CD4-positive, CD25-positive, alpha-beta regulatory T cell (primary cell): Measurements from ENCODE around the gene FAAP20. TPM values are rescaled to one million over a fixed set of nuclear protein-coding genes. Genes with fewer than 3 reads are reported as not detected.

ENCODE experiments used
- ATAC-seq, 2 donors: fragments of 150-1000 bp; cut with Tn5 transposase; one replicate each; pipeline ENCODE4 v1.10.0; 2021; ENCODE audit warnings: low read depth in 2 of 2, moderate number of reproducible peaks in 2 of 2, moderate library complexity in 1 of 2
- DNase-seq, 3 donors: peaks; one replicate each; pipeline versions ENCODE4 v3.0.0 to v3.0.0-alpha.2; 2012 to 2022; ENCODE audit warnings: mixed read lengths in 1 of 3
- H3K27ac ChIP-seq: one replicate; pipeline ENCODE4 v1.7.0; 2013; ENCODE audit warnings: mild to moderate bottlenecking, low read length; ENCODE audit not compliant: insufficient read depth, poor library complexity, severe bottlenecking
- H3K27me3 ChIP-seq: one replicate; pipeline ENCODE4 v1.7.0; 2013; ENCODE audit warnings: low read length; ENCODE audit not compliant: control insufficient read depth, insufficient read depth
- H3K36me3 ChIP-seq: one replicate; pipeline ENCODE4 v1.7.0; 2013; ENCODE audit warnings: mild to moderate bottlenecking, low read length, moderate library complexity; ENCODE audit not compliant: control insufficient read depth, insufficient read depth
- H3K4me1 ChIP-seq: 2 replicates; pipeline ENCODE4 v1.7.0; 2013; ENCODE audit warnings: mild to moderate bottlenecking, low read length; ENCODE audit not compliant: insufficient read depth, control insufficient read depth, poor library complexity, severe bottlenecking
- H3K4me3 ChIP-seq: one replicate; pipeline ENCODE4 v1.7.0; 2013; ENCODE audit warnings: low read depth, mild to moderate bottlenecking, low read length, moderate library complexity
- H3K9me3 ChIP-seq, 2 experiments: 1 replicate in 1 of 2; 2 replicates in 1 of 2; pipeline ENCODE4 v1.7.0; 2013; ENCODE audit warnings: low read length in 2 of 2, mild to moderate bottlenecking in 1 of 2, moderate library complexity in 1 of 2; ENCODE audit not compliant: control insufficient read depth in 2 of 2
- H3K27ac Mint-ChIP-seq, 3 donors: one replicate each; pipeline ENCODE4 v1.8.0; 2020 to 2022; ENCODE audit warnings: mild to moderate bottlenecking in 3 of 3, mixed read lengths in 3 of 3, moderate library complexity in 2 of 3
- H3K27me3 Mint-ChIP-seq: one replicate; pipeline ENCODE4 v1.8.0; 2022; ENCODE audit warnings: mild to moderate bottlenecking, mixed read lengths
- H3K36me3 Mint-ChIP-seq: one replicate; pipeline ENCODE4 v1.8.0; 2020; ENCODE audit warnings: mixed read lengths
- H3K4me1 Mint-ChIP-seq, 4 donors: one replicate each; pipeline ENCODE4 v1.8.0; 2020 to 2022; ENCODE audit warnings: mixed read lengths in 4 of 4, mild to moderate bottlenecking in 1 of 4
- H3K4me3 Mint-ChIP-seq, 4 donors: one replicate each; pipeline ENCODE4 v1.8.0; 2020 to 2022; ENCODE audit warnings: mild to moderate bottlenecking in 4 of 4, mixed read lengths in 4 of 4, moderate library complexity in 3 of 4
- H3K9me3 Mint-ChIP-seq, 7 donors: one replicate each; pipeline ENCODE4 v1.8.0; 2020 to 2022; ENCODE audit warnings: mixed read lengths in 7 of 7, mild to moderate bottlenecking in 3 of 7, moderate library complexity in 2 of 7
- polyA plus RNA-seq, 4 donors: library from polyadenylated mRNA; unstranded; fragments of 300-500 nt; fragmentation: Illumina TruSeq; gene quantifications; one replicate each; pipeline ENCODE4 v1.2.3, GENCODE V29; 2021
- total RNA-seq: library from RNA; stranded (reverse); gene quantifications from one replicate; pipeline ENCODE4 v1.2.3, GENCODE V29; 2022

Gene FAAP20
- total and polyA plus RNA-seq, 5 donors from 2014 or later: 40.0 to 66.5 (median 45.4) TPM

- Histone ChIP-seq H3K36me3 (peaks cover 6% of the 10 kb centered on the region), H3K4me3 (no peak overlapping the region), H3K4me1 (peaks cover 24% of the 10 kb centered on the region), H3K27me3 (no peaks in the 10 kb centered on the region), H3K27ac (no peak overlapping the region), H3K9me3 (no peaks in the 10 kb centered on the region)
- peak; percentile 26 to 28 for ATAC-seq
- peak in 2 of 3 donors; percentile 19 to 43 for DNase-seq
- H3K27me3 Mint-ChIP-seq: no peaks in the 10 kb centered on the region
- H3K9me3 Mint-ChIP-seq: no peaks in the 10 kb centered on the region
- H3K4me3 Mint-ChIP-seq: no peak overlapping the region
- no peak overlapping the region for H3K27ac Mint-ChIP-seq
- H3K36me3 Mint-ChIP-seq: peaks cover 3% of the 10 kb centered on the region
- peaks cover 0 to 2% (median 0%) of the 10 kb centered on the region in 4 donors for H3K4me1 Mint-ChIP-seq
Observed at GRCh38 chr1:2145946-2146835, 48.4 kb downstream of the FAAP20 start.

- Histone ChIP-seq H3K36me3 (peaks cover 6% of the 10 kb centered on the region), H3K27me3 (no peaks in the 10 kb centered on the region), H3K27ac (no peak overlapping the region), H3K9me3 (no peaks in the 10 kb centered on the region), H3K4me3 (no peak overlapping the region), H3K4me1 (peaks cover 23% of the 10 kb centered on the region)
- H3K27me3 Mint-ChIP-seq: no peaks in the 10 kb centered on the region
- H3K4me3 Mint-ChIP-seq: no peak overlapping the region
- H3K9me3 Mint-ChIP-seq: no peaks in the 10 kb centered on the region
- H3K36me3 Mint-ChIP-seq: no peaks in the 10 kb centered on the region
- no peak for ATAC-seq
- peaks cover 0 to 9% (median 3%) of the 10 kb centered on the region in 4 donors for H3K4me1 Mint-ChIP-seq
- no peak for DNase-seq
- H3K27ac Mint-ChIP-seq: no peak overlapping the region
Observed at GRCh38 chr1:2144501-2145090, 50.0 kb downstream of the FAAP20 start.

GRCh38 chr1:2143814-2144500 lies 50.6 kb downstream of the FAAP20 start:
- H3K9me3 Mint-ChIP-seq: no peaks in the 10 kb centered on the region
- no peaks in the 10 kb centered on the region for H3K27me3 Mint-ChIP-seq
- no peak overlapping the region for H3K4me3 ChIP-seq
- H3K4me1 ChIP-seq: peaks cover 17% of the 10 kb centered on the region
- H3K27ac Mint-ChIP-seq: no peak overlapping the region
- H3K4me1 Mint-ChIP-seq: peaks cover 0 to 10% (median 3%) of the 10 kb centered on the region in 4 donors
- no peaks in the 10 kb centered on the region for H3K27me3 ChIP-seq
- no peak overlapping the region for H3K4me3 Mint-ChIP-seq
- H3K36me3 Mint-ChIP-seq: no peaks in the 10 kb centered on the region
- H3K36me3 ChIP-seq: peaks cover 6% of the 10 kb centered on the region
- no peaks in the 10 kb centered on the region for H3K9me3 ChIP-seq
- no peak overlapping the region for H3K27ac ChIP-seq
- no peak for ATAC-seq
- no peak for DNase-seq

GRCh38 chr1:2141025-2141424 lies 53.5 kb downstream of the FAAP20 start:
- Mint-ChIP-seq H3K9me3 (no peaks in the 10 kb centered on the region), H3K27ac (no peak overlapping the region), H3K4me1 (peaks cover 0 to 14% (median 3%) of the 10 kb centered on the region in 4 donors), H3K36me3 (peaks cover 4% of the 10 kb centered on the region), H3K27me3 (no peaks in the 10 kb centered on the region), H3K4me3 (no peak overlapping the region)
- no peaks in the 10 kb centered on the region for H3K27me3 ChIP-seq
- H3K27ac ChIP-seq: no peak overlapping the region
- no peak for ATAC-seq
- H3K4me3 ChIP-seq: no peak overlapping the region
- DNase-seq: no peak
- H3K4me1 ChIP-seq: peaks cover 3% of the 10 kb centered on the region
- no peaks in the 10 kb centered on the region for H3K9me3 ChIP-seq
- peaks cover 2% of the 10 kb centered on the region for H3K36me3 ChIP-seq

Other genes with a start within 250 kb of the FAAP20 start
- not detected for gene CFAP74, start 191.0 kb downstream of the FAAP20 start, total RNA-seq
- not detected for gene CFAP74, start 191.0 kb downstream of the FAAP20 start, polyA plus RNA-seq
- 0.22 TPM for gene GABRD, start 175.4 kb downstream of the FAAP20 start, total RNA-seq
- gene GABRD, start 175.4 kb downstream of the FAAP20 start, polyA plus RNA-seq: not detected
- gene PRKCZ, start 144.4 kb downstream of the FAAP20 start, total RNA-seq: 42.7 TPM
- gene PRKCZ, start 144.4 kb downstream of the FAAP20 start, polyA plus RNA-seq: 10 to 100 TPM; 11.0 to 13.9 (median 12.5) TPM
- gene SKI, start 33.5 kb upstream of the FAAP20 start, total RNA-seq: 218 TPM
- gene SKI, start 33.5 kb upstream of the FAAP20 start, polyA plus RNA-seq: under 1 TPM; 0.25 to 0.57 (median 0.31) TPM
- gene MORN1, start 196.8 kb upstream of the FAAP20 start, total RNA-seq: 7.3 TPM
- 1 to 10 TPM; 1.3 to 3.2 (median 2.1) TPM for gene MORN1, start 196.8 kb upstream of the FAAP20 start, polyA plus RNA-seq
- 91.3 TPM for gene RER1, start 197.1 kb upstream of the FAAP20 start, total RNA-seq
- 100 to 1,000 TPM; 156 to 184 (median 173) TPM for gene RER1, start 197.1 kb upstream of the FAAP20 start, polyA plus RNA-seq
- gene PEX10, start 217.8 kb upstream of the FAAP20 start, total RNA-seq: 7.6 TPM
- gene PEX10, start 217.8 kb upstream of the FAAP20 start, polyA plus RNA-seq: 1 to 10 TPM; 6.3 to 9.7 (median 8.4) TPM